GM12878 (cell line): ENCODE results near the gene LRBA. TPM values are rescaled to one million over a fixed set of nuclear protein-coding genes. Genes with fewer than 3 reads are reported as not detected.

Experiments
- ATAC-seq: fragments of 200-7000 bp; cut with Tn5 transposase; 3 replicates; pipeline ENCODE4 v1.9.1; 2020; ENCODE audit warnings: mild to moderate bottlenecking, moderate library complexity
- BruUV-seq: library from RNA; stranded (reverse); fragments of 400-500 nt; replicated peaks from 2 replicates; lab custom pipeline; 2021; lab: Mats Ljungman, UMichigan
- CTCF ChIA-PET: fragments of 300-600 bp; sonication (Branson Sonifier 250); formaldehyde crosslinking; extraction: SDS; loops from one replicate; lab custom pipeline; 2021; ENCODE audit warnings: inconsistent platforms; lab: Yijun Ruan, JAX
- POLR2A ChIA-PET: fragments of 350-600 bp; formaldehyde crosslinking; extraction: SDS; loops from one replicate; lab custom pipeline; 2021; ENCODE audit warnings: inconsistent platforms; lab: Charles Lee
- RAD21 ChIA-PET: fragments of 300-600 bp; sonication (Branson Sonifier 250); formaldehyde crosslinking; loops from one replicate; lab custom pipeline; 2023; ENCODE audit warnings: antibody characterized with exemption; ENCODE audit not compliant: unreplicated experiment; lab: Charles Lee
- SMC1A ChIA-PET: fragments of 300-600 bp; sonication (Branson Sonifier 250); formaldehyde crosslinking; loops from one replicate; lab custom pipeline; 2023; ENCODE audit not compliant: unreplicated experiment, uncharacterized antibody; lab: Charles Lee
- DNase-seq: peaks from one replicate; pipeline ENCODE4 v3.0.0-alpha.2; 2011; ENCODE audit warnings: low read depth, low spot score
- FAIRE-seq: peaks from 3 replicates; lab custom pipeline; 2011; peaks lifted over from hg19 to GRCh38; lab: Jason Lieb, UNC
- H2AFZ ChIP-seq: 2 replicates; pipeline ENCODE4 v1.6.0; 2011; ENCODE audit warnings: low read depth, low read length, control low read depth; ENCODE audit not compliant: control insufficient read depth
- H3K27ac ChIP-seq: 2 replicates; pipeline ENCODE4 v1.5.1; 2011; ENCODE audit warnings: control low read depth; ENCODE audit not compliant: control insufficient read depth, insufficient read depth
- H3K27me3 ChIP-seq, 2 experiments: replicated peaks in 1 of 2; 2 replicates each; pipeline versions ENCODE4 v1.6.0 to v1.6.1; 2011; ENCODE audit warnings: low read length in 1 of 2; ENCODE audit not compliant: control insufficient read depth in 2 of 2, insufficient read depth in 2 of 2
- H3K36me3 ChIP-seq, 2 experiments: 2 replicates each; pipeline ENCODE4 v1.5.1; 2011; ENCODE audit warnings: low read length in 1 of 2; ENCODE audit not compliant: control insufficient read depth in 2 of 2, insufficient read depth in 2 of 2
- H3K4me1 ChIP-seq: 2 replicates; pipeline ENCODE4 v1.6.1; 2011; ENCODE audit warnings: mild to moderate bottlenecking, low read length, moderate library complexity, mixed read lengths; ENCODE audit not compliant: control insufficient read depth, insufficient read depth
- H3K4me2 ChIP-seq: 2 replicates; pipeline ENCODE4 v1.6.0; 2011; ENCODE audit warnings: control low read depth; ENCODE audit not compliant: control insufficient read depth, insufficient read depth
- H3K4me3 ChIP-seq: fragments of 200-600 bp; sonication (generic); 2 replicates; pipeline ENCODE4 v1.5.1; 2016
- H3K79me2 ChIP-seq: 2 replicates; pipeline ENCODE4 v1.6.0; 2011; ENCODE audit warnings: low read length; ENCODE audit not compliant: control insufficient read depth, insufficient read depth
- H3K9ac ChIP-seq: 2 replicates; pipeline ENCODE4 v1.8.0; 2011; ENCODE audit warnings: low read length, control low read depth, mixed read lengths; ENCODE audit not compliant: control insufficient read depth, insufficient read depth
- H3K9me3 ChIP-seq: replicated peaks from 3 replicates; pipeline ENCODE4 v1.5.1; 2011; ENCODE audit warnings: mild to moderate bottlenecking, low read length; ENCODE audit not compliant: control insufficient read depth, insufficient read depth
- H4K20me1 ChIP-seq: 2 replicates; pipeline ENCODE4 v1.6.0; 2011; ENCODE audit not compliant: control insufficient read depth, insufficient read depth
- CBX5 ChIP-seq: sonication (generic); IDR thresholded peaks from 2 replicates; pipeline ENCODE4 v1.6.1; 2016; ENCODE audit warnings: low read depth, moderate library complexity, mild to moderate bottlenecking, inconsistent platforms
- NR2F1 ChIP-seq: fragments of 450-650 bp; conservative IDR thresholded peaks from 2 replicates; pipeline ENCODE4 v1.6.1; 2017; ENCODE audit warnings: mild to moderate bottlenecking
- RAD21 ChIP-seq: IDR thresholded peaks from 2 replicates; pipeline ENCODE4 v1.6.1; 2011; ENCODE audit warnings: mild to moderate bottlenecking, low read depth, low read length, moderate library complexity; ENCODE audit not compliant: insufficient read depth
- RAD51 ChIP-seq: fragments of 450-650 bp; IDR thresholded peaks from 2 replicates; pipeline ENCODE4 v1.6.1; 2016; ENCODE audit warnings: moderate library complexity, mild to moderate bottlenecking, inconsistent platforms
- RCOR1 ChIP-seq: conservative IDR thresholded peaks from 2 replicates; pipeline ENCODE4 v1.6.1; 2012; ENCODE audit warnings: low read depth, low read length, improper control_type of control experiment
- TCF12 ChIP-seq: IDR thresholded peaks from 2 replicates; pipeline ENCODE4 v1.6.1; 2011; ENCODE audit warnings: low read depth, mild to moderate bottlenecking, low read length
- WGBS: methylation state at CpG from one replicate; pipeline ENCODE4 v1.1.6; 2016; ENCODE audit warnings: low lambda C conversion rate; ENCODE audit not compliant: insufficient replicate concordance, insufficient coverage; ENCODE audit errors: missing lambda C conversion rate; 5-methylcytosine and 5-hydroxymethylcytosine counted together
- in situ Hi-C: fragments of 300-500 bp; cut with MboI; formaldehyde crosslinking; loops from 9 replicates; pipeline ENCODE4 v1.14.3; 2018; ENCODE audit warnings: mixed read lengths
- intact Hi-C: fragments of 100-400 bp; cut with micrococcal nuclease; formaldehyde crosslinking; loops from one replicate; pipeline ENCODE4 v1.14.2; 2022; ENCODE audit not compliant: unreplicated experiment
- polyA plus RNA-seq, 11 experiments: library from polyadenylated mRNA; depleted of rRNA in 4 of 11; unstranded in 6 of 11; stranded (reverse) in 5 of 11; fragments of >200 nt; fragmentation: Nextera tagmentation in 4 of 11; fragmentation: Illumina TruSeq in 1 of 11; extraction: Ambion mirVana in 4 of 11; extraction: Trizol in 1 of 11; gene quantifications; 1 replicate in 1 of 11; 2 replicates in 10 of 11; pipeline versions ENCODE4 v1.2.1 to v1.2.3, GENCODE V29; 2011 to 2016; ENCODE audit warnings: inconsistent platforms in 2 of 11, missing spikeins in 2 of 11, low read depth in 1 of 11
- total RNA-seq, 4 experiments: library from RNA; depleted of rRNA in 3 of 4; stranded (reverse); fragments of >200 nt in 3 of 4; fragmentation: Illumina TruSeq in 1 of 4; extraction: Trizol in 1 of 4; gene quantifications; 2 replicates each; pipeline versions ENCODE4 v1.2.1 to v1.2.3, GENCODE V29; 2013 to 2021
- TF ChIP-seq, protein P1 (sequence below): fragments of 450-650 bp; IDR thresholded peaks from 2 replicates; pipeline ENCODE4 v1.6.1; 2016; ENCODE audit warnings: mild to moderate bottlenecking
- TF ChIP-seq, protein P2 (sequence below): fragments of 450-650 bp; IDR thresholded peaks from 2 replicates; pipeline ENCODE4 v1.6.1; 2017; ENCODE audit warnings: mild to moderate bottlenecking, moderate library complexity
- TF ChIP-seq, protein P3 (sequence below): fragments of 450-650 bp; IDR thresholded peaks from 2 replicates; pipeline ENCODE4 v1.6.1; 2017; ENCODE audit warnings: low read depth, mild to moderate bottlenecking, moderate library complexity
- TF ChIP-seq, protein P4 (sequence below): IDR thresholded peaks from 2 replicates; pipeline ENCODE4 v1.6.1; 2012; ENCODE audit warnings: low read depth, low read length, improper control_type of control experiment
- TF ChIP-seq, protein P5 (sequence below): fragments of 450-650 bp; IDR thresholded peaks from 2 replicates; pipeline ENCODE4 v1.6.1; 2017; ENCODE audit warnings: mild to moderate bottlenecking, moderate library complexity

The LRBA gene
- total and polyA plus RNA-seq, 10 of the 15 experiments (the other 5 are each of a cell fraction or from before 2014, with no cell fraction given): 20.3 to 93.4 (median 55.0) TPM

DNA sequence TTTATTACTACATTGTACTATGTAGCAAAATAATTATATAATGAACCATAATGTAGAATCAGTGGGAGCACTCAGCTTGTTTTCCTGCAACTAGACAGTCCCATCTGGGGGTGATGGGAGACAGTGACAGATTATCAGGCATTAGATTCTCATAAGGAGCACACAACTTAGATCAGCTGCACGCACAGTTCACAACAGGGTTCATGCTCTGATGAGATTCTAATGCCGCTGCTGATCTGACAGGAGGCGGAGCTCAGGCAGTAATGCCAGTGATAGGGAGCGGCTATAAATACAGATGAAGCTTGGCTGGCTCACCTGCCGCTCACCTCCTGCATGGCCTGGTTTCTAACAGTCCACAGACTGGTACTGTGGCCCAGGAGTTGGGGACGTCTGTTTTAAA lies 233.9 kb downstream of the LRBA start:
- no peaks in the 10 kb centered on the region for H3K79me2 ChIP-seq
- H3K27me3 ChIP-seq: no peaks in the 10 kb centered on the region
- no peak overlapping the region for H3K4me3 ChIP-seq
- no TSS peak for BruUV-seq
- ChIA-PET POLR2A (no interaction called here), RAD21 (no interaction called here), CTCF (no interaction called here), SMC1A (no interaction called here)
- DNase-seq (no peak), ATAC-seq (no peak), FAIRE-seq (no peak)
- in situ Hi-C loops (no loop called here), intact Hi-C loops (no loop called here)
- no peak overlapping the region for H3K9ac ChIP-seq
- H3K4me2 ChIP-seq: no peak overlapping the region
- H3K36me3 ChIP-seq: no peaks in the 10 kb centered on the region
- no peaks in the 10 kb centered on the region for H3K9me3 ChIP-seq
- WGBS: 95% methylated on average over 6 of the region's 6 CpGs
- no peaks in the 10 kb centered on the region for H3K4me1 ChIP-seq
- no peak overlapping the region for H2AFZ ChIP-seq
- no peak overlapping the region for H3K27ac ChIP-seq
- H4K20me1 ChIP-seq: no peaks in the 10 kb centered on the region
- TF ChIP-seq, protein P1, sequence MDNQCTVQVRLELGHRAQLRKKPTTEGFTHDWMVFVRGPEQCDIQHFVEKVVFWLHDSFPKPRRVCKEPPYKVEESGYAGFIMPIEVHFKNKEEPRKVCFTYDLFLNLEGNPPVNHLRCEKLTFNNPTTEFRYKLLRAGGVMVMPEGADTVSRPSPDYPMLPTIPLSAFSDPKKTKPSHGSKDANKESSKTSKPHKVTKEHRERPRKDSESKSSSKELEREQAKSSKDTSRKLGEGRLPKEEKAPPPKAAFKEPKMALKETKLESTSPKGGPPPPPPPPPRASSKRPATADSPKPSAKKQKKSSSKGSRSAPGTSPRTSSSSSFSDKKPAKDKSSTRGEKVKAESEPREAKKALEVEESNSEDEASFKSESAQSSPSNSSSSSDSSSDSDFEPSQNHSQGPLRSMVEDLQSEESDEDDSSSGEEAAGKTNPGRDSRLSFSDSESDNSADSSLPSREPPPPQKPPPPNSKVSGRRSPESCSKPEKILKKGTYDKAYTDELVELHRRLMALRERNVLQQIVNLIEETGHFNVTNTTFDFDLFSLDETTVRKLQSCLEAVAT: no peak
- TF ChIP-seq RAD21: no peak
- TF ChIP-seq, protein P2, sequence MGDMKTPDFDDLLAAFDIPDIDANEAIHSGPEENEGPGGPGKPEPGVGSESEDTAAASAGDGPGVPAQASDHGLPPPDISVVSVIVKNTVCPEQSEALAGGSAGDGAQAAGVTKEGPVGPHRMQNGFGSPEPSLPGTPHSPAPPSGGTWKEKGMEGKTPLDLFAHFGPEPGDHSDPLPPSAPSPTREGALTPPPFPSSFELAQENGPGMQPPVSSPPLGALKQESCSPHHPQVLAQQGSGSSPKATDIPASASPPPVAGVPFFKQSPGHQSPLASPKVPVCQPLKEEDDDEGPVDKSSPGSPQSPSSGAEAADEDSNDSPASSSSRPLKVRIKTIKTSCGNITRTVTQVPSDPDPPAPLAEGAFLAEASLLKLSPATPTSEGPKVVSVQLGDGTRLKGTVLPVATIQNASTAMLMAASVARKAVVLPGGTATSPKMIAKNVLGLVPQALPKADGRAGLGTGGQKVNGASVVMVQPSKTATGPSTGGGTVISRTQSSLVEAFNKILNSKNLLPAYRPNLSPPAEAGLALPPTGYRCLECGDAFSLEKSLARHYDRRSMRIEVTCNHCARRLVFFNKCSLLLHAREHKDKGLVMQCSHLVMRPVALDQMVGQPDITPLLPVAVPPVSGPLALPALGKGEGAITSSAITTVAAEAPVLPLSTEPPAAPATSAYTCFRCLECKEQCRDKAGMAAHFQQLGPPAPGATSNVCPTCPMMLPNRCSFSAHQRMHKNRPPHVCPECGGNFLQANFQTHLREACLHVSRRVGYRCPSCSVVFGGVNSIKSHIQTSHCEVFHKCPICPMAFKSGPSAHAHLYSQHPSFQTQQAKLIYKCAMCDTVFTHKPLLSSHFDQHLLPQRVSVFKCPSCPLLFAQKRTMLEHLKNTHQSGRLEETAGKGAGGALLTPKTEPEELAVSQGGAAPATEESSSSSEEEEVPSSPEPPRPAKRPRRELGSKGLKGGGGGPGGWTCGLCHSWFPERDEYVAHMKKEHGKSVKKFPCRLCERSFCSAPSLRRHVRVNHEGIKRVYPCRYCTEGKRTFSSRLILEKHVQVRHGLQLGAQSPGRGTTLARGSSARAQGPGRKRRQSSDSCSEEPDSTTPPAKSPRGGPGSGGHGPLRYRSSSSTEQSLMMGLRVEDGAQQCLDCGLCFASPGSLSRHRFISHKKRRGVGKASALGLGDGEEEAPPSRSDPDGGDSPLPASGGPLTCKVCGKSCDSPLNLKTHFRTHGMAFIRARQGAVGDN: no peak
- TF ChIP-seq NR2F1: no peak
- TF ChIP-seq, protein P3, sequence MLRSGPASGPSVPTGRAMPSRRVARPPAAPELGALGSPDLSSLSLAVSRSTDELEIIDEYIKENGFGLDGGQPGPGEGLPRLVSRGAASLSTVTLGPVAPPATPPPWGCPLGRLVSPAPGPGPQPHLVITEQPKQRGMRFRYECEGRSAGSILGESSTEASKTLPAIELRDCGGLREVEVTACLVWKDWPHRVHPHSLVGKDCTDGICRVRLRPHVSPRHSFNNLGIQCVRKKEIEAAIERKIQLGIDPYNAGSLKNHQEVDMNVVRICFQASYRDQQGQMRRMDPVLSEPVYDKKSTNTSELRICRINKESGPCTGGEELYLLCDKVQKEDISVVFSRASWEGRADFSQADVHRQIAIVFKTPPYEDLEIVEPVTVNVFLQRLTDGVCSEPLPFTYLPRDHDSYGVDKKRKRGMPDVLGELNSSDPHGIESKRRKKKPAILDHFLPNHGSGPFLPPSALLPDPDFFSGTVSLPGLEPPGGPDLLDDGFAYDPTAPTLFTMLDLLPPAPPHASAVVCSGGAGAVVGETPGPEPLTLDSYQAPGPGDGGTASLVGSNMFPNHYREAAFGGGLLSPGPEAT: no peak
- no peak for TF ChIP-seq TCF12
- no peak for TF ChIP-seq CBX5
- TF ChIP-seq, protein P4, sequence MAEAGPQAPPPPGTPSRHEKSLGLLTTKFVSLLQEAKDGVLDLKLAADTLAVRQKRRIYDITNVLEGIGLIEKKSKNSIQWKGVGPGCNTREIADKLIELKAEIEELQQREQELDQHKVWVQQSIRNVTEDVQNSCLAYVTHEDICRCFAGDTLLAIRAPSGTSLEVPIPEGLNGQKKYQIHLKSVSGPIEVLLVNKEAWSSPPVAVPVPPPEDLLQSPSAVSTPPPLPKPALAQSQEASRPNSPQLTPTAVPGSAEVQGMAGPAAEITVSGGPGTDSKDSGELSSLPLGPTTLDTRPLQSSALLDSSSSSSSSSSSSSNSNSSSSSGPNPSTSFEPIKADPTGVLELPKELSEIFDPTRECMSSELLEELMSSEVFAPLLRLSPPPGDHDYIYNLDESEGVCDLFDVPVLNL: no peak
- no peak for TF ChIP-seq RCOR1
- TF ChIP-seq, protein P5, sequence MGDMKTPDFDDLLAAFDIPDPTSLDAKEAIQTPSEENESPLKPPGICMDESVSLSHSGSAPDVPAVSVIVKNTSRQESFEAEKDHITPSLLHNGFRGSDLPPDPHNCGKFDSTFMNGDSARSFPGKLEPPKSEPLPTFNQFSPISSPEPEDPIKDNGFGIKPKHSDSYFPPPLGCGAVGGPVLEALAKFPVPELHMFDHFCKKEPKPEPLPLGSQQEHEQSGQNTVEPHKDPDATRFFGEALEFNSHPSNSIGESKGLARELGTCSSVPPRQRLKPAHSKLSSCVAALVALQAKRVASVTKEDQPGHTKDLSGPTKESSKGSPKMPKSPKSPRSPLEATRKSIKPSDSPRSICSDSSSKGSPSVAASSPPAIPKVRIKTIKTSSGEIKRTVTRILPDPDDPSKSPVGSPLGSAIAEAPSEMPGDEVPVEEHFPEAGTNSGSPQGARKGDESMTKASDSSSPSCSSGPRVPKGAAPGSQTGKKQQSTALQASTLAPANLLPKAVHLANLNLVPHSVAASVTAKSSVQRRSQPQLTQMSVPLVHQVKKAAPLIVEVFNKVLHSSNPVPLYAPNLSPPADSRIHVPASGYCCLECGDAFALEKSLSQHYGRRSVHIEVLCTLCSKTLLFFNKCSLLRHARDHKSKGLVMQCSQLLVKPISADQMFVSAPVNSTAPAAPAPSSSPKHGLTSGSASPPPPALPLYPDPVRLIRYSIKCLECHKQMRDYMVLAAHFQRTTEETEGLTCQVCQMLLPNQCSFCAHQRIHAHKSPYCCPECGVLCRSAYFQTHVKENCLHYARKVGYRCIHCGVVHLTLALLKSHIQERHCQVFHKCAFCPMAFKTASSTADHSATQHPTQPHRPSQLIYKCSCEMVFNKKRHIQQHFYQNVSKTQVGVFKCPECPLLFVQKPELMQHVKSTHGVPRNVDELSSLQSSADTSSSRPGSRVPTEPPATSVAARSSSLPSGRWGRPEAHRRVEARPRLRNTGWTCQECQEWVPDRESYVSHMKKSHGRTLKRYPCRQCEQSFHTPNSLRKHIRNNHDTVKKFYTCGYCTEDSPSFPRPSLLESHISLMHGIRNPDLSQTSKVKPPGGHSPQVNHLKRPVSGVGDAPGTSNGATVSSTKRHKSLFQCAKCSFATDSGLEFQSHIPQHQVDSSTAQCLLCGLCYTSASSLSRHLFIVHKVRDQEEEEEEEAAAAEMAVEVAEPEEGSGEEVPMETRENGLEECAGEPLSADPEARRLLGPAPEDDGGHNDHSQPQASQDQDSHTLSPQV: no peak
- TF ChIP-seq RAD51: no peak
